ENCODE data around the gene GSTK1.

Gene GSTK1

GRCh38 chr7:143316492-143316891 lies 53.3 kb downstream of the GSTK1 start:
- H3K4me3 ChIP-seq (ENCODE audit: low read length) = no peak overlapping the region
- H3K4me1 ChIP-seq (ENCODE audit: control insufficient read depth, low read length) = no peaks in the 10 kb centered on the region
- no peak overlapping the region for H3K27ac ChIP-seq (ENCODE audit: low read depth, low read length)
- H3K4me2 ChIP-seq (ENCODE audit: low read length) = no peak overlapping the region
- H3K27me3 ChIP-seq (ENCODE audit: control insufficient read depth, low read length) = no peaks in the 10 kb centered on the region
- TF ChIP-seq CTCF (IDR thresholded peaks at IDR 0.05; ENCODE audit: low read depth, low read length, poor library complexity, severe bottlenecking) (no peak), EZH2phosphoT487 (IDR thresholded peaks at IDR 0.05; ENCODE audit: borderline replicate concordance, low read length) (no peak)
- peaks cover 4% of the 10 kb centered on the region; the same call in 1 of the 2 replicates for H3F3A ChIP-seq (ENCODE audit: control insufficient read depth, insufficient read depth)
- H3K9me3 ChIP-seq (ENCODE audit: control insufficient read depth, insufficient read depth, low read length) = no peaks in the 10 kb centered on the region
- H4K20me1 ChIP-seq (ENCODE audit: control insufficient read depth, insufficient read depth, low read depth, low read length) = no peaks in the 10 kb centered on the region
- no peaks in the 10 kb centered on the region for H3K36me3 ChIP-seq (ENCODE audit: control insufficient read depth, low read length)
- H3K79me2 ChIP-seq (ENCODE audit: control insufficient read depth, low read length) = no peaks in the 10 kb centered on the region
- H3K9me2 ChIP-seq (replicated peaks; ENCODE audit: control insufficient read depth, low read length) = no peaks in the 10 kb centered on the region

GRCh38 chr7:143318661-143319060 lies 55.4 kb downstream of the GSTK1 start:
- no peak overlapping the region for H3K27ac ChIP-seq (ENCODE audit: low read depth, low read length)
- H3K9me2 ChIP-seq (replicated peaks; ENCODE audit: control insufficient read depth, low read length) = no peaks in the 10 kb centered on the region
- peaks cover 3% of the 10 kb centered on the region for H3K4me1 ChIP-seq (ENCODE audit: control insufficient read depth, low read length)
- no peaks in the 10 kb centered on the region for H3K9me3 ChIP-seq (ENCODE audit: control insufficient read depth, insufficient read depth, low read length)
- no peak overlapping the region for H3K4me3 ChIP-seq (ENCODE audit: low read length)
- peaks cover under 1% of the 10 kb centered on the region; the same call in 1 of the 2 replicates for H3F3A ChIP-seq (ENCODE audit: control insufficient read depth, insufficient read depth)
- TF ChIP-seq CTCF (IDR thresholded peaks at IDR 0.05; ENCODE audit: low read depth, low read length, poor library complexity, severe bottlenecking) (no peak), EZH2phosphoT487 (IDR thresholded peaks at IDR 0.05; ENCODE audit: borderline replicate concordance, low read length) (no peak)
- H3K79me2 ChIP-seq (ENCODE audit: control insufficient read depth, low read length) = no peaks in the 10 kb centered on the region
- no peak overlapping the region for H3K4me2 ChIP-seq (ENCODE audit: low read length)
- H3K27me3 ChIP-seq (ENCODE audit: control insufficient read depth, low read length) = no peaks in the 10 kb centered on the region
- no peaks in the 10 kb centered on the region for H4K20me1 ChIP-seq (ENCODE audit: control insufficient read depth, insufficient read depth, low read depth, low read length)
- H3K36me3 ChIP-seq (ENCODE audit: control insufficient read depth, low read length) = no peaks in the 10 kb centered on the region
